ENCODE data around the gene RNASE12. TPM values are rescaled to one million over a fixed set of nuclear protein-coding genes. Genes with fewer than 3 reads are reported as not detected.

The RNASE12 gene
- total RNA-seq, 4 donors from 2014 or later: not detected

DNA sequence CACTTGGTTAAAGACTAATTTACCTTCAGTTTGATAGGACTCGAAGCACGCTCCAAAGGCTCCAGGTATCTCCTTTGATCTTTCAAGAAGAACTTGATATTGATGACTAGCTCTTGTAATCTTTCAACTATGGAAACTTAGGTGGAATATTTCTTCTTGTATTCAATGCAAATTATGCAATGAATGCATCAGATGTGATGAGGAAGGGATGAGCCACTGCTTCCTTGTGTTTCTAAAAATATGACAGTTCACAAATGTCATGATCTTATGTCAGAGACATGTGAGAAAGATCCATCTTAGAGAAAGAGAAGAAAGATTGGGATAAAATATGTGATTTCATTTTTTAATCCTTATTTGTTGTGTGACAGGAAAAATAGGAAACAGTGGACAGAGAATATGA lies 40.2 kb downstream of the RNASE12 start:
- Histone ChIP-seq H3K4me3 (no peak overlapping the region), H3K9me3 (no peaks in the 10 kb centered on the region), H3K36me3 (no peaks in the 10 kb centered on the region), H3K27ac (no peak overlapping the region), H3K4me1 (no peaks in the 10 kb centered on the region), H3K27me3 (peaks cover 4% of the 10 kb centered on the region)
- TF ChIP-seq EP300 (IDR thresholded peaks at IDR 0.05): no peak
- TF ChIP-seq POLR2A (IDR thresholded peaks at IDR 0.05): no peak
- ATAC-seq: no peak
- WGBS, 2 donors (ENCODE audit: low coverage in 1 of 2): 91 to 97% methylated on average over 2 of the region's 2 CpGs

DNA sequence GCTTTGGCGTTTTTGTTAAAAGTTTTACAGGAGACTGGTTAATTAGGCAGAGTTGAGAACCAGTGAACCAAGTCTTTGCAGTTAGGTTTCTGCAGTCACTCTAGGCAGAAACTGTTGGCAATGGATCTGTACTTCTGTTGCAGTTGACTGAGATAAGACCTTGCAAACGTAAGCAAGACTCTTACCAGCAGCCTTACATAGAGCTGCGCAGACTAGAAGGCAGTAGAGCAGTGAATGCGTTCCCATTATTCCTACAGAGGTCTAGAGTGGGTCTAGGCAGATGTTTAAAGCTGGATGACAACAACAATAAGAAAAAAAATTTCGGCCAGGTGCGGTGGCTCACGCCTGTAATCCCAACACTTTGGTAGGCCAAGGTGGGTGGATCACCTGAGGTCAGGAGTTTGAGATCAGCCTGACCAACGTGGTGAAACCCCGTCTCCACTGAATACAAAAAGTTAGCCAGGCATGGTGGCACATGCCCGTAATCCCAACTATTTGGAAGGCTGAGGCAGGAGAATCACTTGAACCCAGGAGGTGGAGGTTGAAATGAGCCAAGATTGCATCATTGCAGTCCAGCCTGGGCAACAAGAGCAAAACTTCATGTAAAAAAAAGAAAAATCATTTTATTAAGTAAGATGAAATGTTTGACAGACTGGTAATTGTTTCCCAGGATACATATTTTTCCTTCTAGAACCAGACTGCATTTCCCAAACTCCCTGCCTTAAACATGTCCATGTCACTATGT lies 42.6 kb downstream of the RNASE12 start:
- ATAC-seq: no peak
- Histone ChIP-seq H3K4me3 (no peak overlapping the region), H3K4me1 (no peaks in the 10 kb centered on the region), H3K27ac (no peak overlapping the region), H3K9me3 (no peaks in the 10 kb centered on the region), H3K27me3 (peaks cover 7% of the 10 kb centered on the region), H3K36me3 (no peaks in the 10 kb centered on the region)
- WGBS, 2 donors (ENCODE audit: low coverage in 1 of 2): 70 to 90% methylated on average over 3 to 10 of the region's 10 CpGs
- TF ChIP-seq POLR2A (IDR thresholded peaks at IDR 0.05): no peak
- TF ChIP-seq, protein P1, sequence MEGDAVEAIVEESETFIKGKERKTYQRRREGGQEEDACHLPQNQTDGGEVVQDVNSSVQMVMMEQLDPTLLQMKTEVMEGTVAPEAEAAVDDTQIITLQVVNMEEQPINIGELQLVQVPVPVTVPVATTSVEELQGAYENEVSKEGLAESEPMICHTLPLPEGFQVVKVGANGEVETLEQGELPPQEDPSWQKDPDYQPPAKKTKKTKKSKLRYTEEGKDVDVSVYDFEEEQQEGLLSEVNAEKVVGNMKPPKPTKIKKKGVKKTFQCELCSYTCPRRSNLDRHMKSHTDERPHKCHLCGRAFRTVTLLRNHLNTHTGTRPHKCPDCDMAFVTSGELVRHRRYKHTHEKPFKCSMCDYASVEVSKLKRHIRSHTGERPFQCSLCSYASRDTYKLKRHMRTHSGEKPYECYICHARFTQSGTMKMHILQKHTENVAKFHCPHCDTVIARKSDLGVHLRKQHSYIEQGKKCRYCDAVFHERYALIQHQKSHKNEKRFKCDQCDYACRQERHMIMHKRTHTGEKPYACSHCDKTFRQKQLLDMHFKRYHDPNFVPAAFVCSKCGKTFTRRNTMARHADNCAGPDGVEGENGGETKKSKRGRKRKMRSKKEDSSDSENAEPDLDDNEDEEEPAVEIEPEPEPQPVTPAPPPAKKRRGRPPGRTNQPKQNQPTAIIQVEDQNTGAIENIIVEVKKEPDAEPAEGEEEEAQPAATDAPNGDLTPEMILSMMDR (IDR thresholded peaks at IDR 0.05): no peak

GRCh38 chr14:20546877-20547276 lies 44.3 kb downstream of the RNASE12 start:
- Histone ChIP-seq H3K27ac (no peak overlapping the region), H3K27me3 (peaks cover 8% of the 10 kb centered on the region), H3K9me3 (no peaks in the 10 kb centered on the region), H3K4me3 (no peak overlapping the region), H3K36me3 (no peaks in the 10 kb centered on the region), H3K4me1 (no peaks in the 10 kb centered on the region)
- 6 to 29% methylated on average over 2 to 3 of the region's 3 CpGs for WGBS, 2 donors (ENCODE audit: low coverage in 1 of 2)
- no peak for ATAC-seq
- TF ChIP-seq EP300 (IDR thresholded peaks at IDR 0.05) (no peak), POLR2AphosphoS5 (IDR thresholded peaks at IDR 0.05) (no peak), POLR2A (IDR thresholded peaks at IDR 0.05) (no peak)
- TF ChIP-seq, protein P1 (IDR thresholded peaks at IDR 0.05): no peak

Other genes starting within 250 kb of the RNASE12 start
- gene PARP2, start 247.7 kb downstream of the RNASE12 start, total RNA-seq: 10 to 100 TPM in 2 of 4 donors, 1 to 10 TPM in 2; 8.2 to 18.1 (median 9.9) TPM
- gene TEP1, start 177.9 kb downstream of the RNASE12 start, total RNA-seq: 10 to 100 TPM; 12.9 to 27.6 (median 20.5) TPM
- gene KLHL33, start 155.2 kb downstream of the RNASE12 start, total RNA-seq: 1 to 10 TPM in 2 of 4 donors, under 1 TPM in 2; 0.27 to 2.6 (median 1.1) TPM
- gene OSGEP, start 136.6 kb downstream of the RNASE12 start, total RNA-seq: 10 to 100 TPM; 28.2 to 44.4 (median 34.4) TPM
- 100 to 1,000 TPM in 1 of 4 donors, 10 to 100 TPM in 3; 86.2 to 120 (median 98.0) TPM for gene APEX1, start 136.2 kb downstream of the RNASE12 start, total RNA-seq
- gene PIP4P1, start 129.9 kb downstream of the RNASE12 start, total RNA-seq: 10 to 100 TPM; 12.2 to 23.2 (median 20.1) TPM
- gene PNP, start 122.0 kb downstream of the RNASE12 start, total RNA-seq: 10 to 100 TPM in 3 of 4 donors, 1 to 10 TPM in 1; 3.0 to 71.2 (median 19.9) TPM
- gene RNASE10, start 85.8 kb downstream of the RNASE12 start, total RNA-seq: under 1 TPM in 1 of 4 donors, not detected in 3; 0.58 TPM
- under 1 TPM in 1 of 4 donors, not detected in 3; 0.15 TPM for gene RNASE9, start 30.3 kb downstream of the RNASE12 start, total RNA-seq
- not detected for gene RNASE11, start 3.4 kb downstream of the RNASE12 start, total RNA-seq
- not detected for gene OR6S1, start 50.3 kb upstream of the RNASE12 start, total RNA-seq
- gene RNASE4, start 93.2 kb upstream of the RNASE12 start, total RNA-seq: 100 to 1,000 TPM in 2 of 4 donors, 10 to 100 TPM in 2; 65.2 to 139 (median 106) TPM
- gene ANG, start 97.4 kb upstream of the RNASE12 start, total RNA-seq: 10 to 100 TPM; 16.8 to 32.0 (median 25.2) TPM
- not detected for gene EDDM3A, start 154.5 kb upstream of the RNASE12 start, total RNA-seq
- gene EDDM3B, start 177.0 kb upstream of the RNASE12 start, total RNA-seq: not detected
- gene RNASE6, start 189.9 kb upstream of the RNASE12 start, total RNA-seq: 10 to 100 TPM in 1 of 4 donors, 1 to 10 TPM in 3; 4.0 to 22.5 (median 6.5) TPM
- 100 to 1,000 TPM in 3 of 4 donors, 10 to 100 TPM in 1; 87.2 to 780 (median 336) TPM for gene RNASE1, start 211.5 kb upstream of the RNASE12 start, total RNA-seq

All from gastroesophageal sphincter (tissue), 4 donors.